K562 (cell line): ENCODE measurements around the gene DOP1A.

Source experiments
- CAMTA2 ChIP-seq: fragments of 250-450 bp; sonication (Bioruptor Pico); conservative IDR thresholded peaks from 2 replicates; pipeline ENCODE4 v1.5.1; 2022
- EZH2 ChIP-seq: IDR thresholded peaks from 2 replicates; pipeline ENCODE4 v1.6.1; 2012; ENCODE audit warnings: low read depth, mild to moderate bottlenecking, inconsistent platforms, low read length, borderline replicate concordance
- JUN ChIP-seq, 2 experiments: sonication (generic) in 1 of 2; formaldehyde crosslinking in 1 of 2; IDR thresholded peaks; 2 replicates each; pipeline versions ENCODE4 v1.6.1 to v1.8.0; 2012 to 2022; ENCODE audit warnings: borderline replicate concordance in 2 of 2, mild to moderate bottlenecking in 2 of 2, improper control_type of control experiment in 1 of 2, low read depth in 1 of 2, low read length in 1 of 2, missing genetic modification reagents in 1 of 2
- NFIX ChIP-seq: fragments of 250-450 bp; sonication (Bioruptor Pico); IDR thresholded peaks from 2 replicates; pipeline ENCODE4 v1.4.0; 2020; ENCODE audit warnings: low read depth, mild to moderate bottlenecking, moderate library complexity
- NFRKB ChIP-seq: fragments of 450-650 bp; IDR thresholded peaks from 2 replicates; pipeline ENCODE4 v1.6.1; 2016; ENCODE audit warnings: low read depth
- NR3C1 ChIP-seq: sonication (generic); formaldehyde crosslinking; IDR thresholded peaks from 2 replicates; pipeline ENCODE4 v1.8.1; 2022; ENCODE audit warnings: missing genetic modification reagents
- SIX5 ChIP-seq, 2 experiments: IDR thresholded peaks; 2 replicates each; pipeline ENCODE4 v1.6.1; 2011; ENCODE audit warnings: low read length in 2 of 2, borderline replicate concordance in 1 of 2, low read depth in 1 of 2, mild to moderate bottlenecking in 1 of 2, moderate library complexity in 1 of 2; ENCODE audit not compliant: insufficient read depth in 1 of 2
- SMAD1 ChIP-seq: fragments of 150-350 bp; IDR thresholded peaks from 2 replicates; pipeline ENCODE4 v1.6.1; 2014; ENCODE audit warnings: low read length, low read depth; ENCODE audit not compliant: partially characterized antibody

- TF ChIP-seq NFIX (CRISPR knock-in tag): no peak
- no peak for TF ChIP-seq EZH2
- no peak for TF ChIP-seq SIX5 (IDR thresholded peaks at IDR 0.05; ENCODE audit: borderline replicate concordance in 1 of 2, insufficient read depth in 1 of 2, low read depth in 1 of 2, low read length in 2 of 2)
- no peak for TF ChIP-seq NFRKB
- no peak for TF ChIP-seq CAMTA2 (CRISPR knock-in tag)
- TF ChIP-seq JUN (IDR thresholded peaks at IDR 0.05; ENCODE audit: borderline replicate concordance, low read depth, low read length): no peak
- TF ChIP-seq JUN (CRISPR knock-in tag; IDR thresholded peaks at IDR 0.05; ENCODE audit: borderline replicate concordance): no peak
- no peak for TF ChIP-seq NR3C1
- no peak for TF ChIP-seq SMAD1
These were observed 6.3 kb upstream of the DOP1A start for GRCh38 chr6:83061190-83061589.
